GM12872 (cell line): ENCODE results near the gene MCC.

Experiments
- CTCF ChIP-seq: IDR thresholded peaks from 3 replicates; pipeline ENCODE4 v1.5.1; 2011; ENCODE audit warnings: low read depth, mild to moderate bottlenecking, low read length, moderate library complexity; ENCODE audit not compliant: insufficient read depth

Gene MCC

DNA sequence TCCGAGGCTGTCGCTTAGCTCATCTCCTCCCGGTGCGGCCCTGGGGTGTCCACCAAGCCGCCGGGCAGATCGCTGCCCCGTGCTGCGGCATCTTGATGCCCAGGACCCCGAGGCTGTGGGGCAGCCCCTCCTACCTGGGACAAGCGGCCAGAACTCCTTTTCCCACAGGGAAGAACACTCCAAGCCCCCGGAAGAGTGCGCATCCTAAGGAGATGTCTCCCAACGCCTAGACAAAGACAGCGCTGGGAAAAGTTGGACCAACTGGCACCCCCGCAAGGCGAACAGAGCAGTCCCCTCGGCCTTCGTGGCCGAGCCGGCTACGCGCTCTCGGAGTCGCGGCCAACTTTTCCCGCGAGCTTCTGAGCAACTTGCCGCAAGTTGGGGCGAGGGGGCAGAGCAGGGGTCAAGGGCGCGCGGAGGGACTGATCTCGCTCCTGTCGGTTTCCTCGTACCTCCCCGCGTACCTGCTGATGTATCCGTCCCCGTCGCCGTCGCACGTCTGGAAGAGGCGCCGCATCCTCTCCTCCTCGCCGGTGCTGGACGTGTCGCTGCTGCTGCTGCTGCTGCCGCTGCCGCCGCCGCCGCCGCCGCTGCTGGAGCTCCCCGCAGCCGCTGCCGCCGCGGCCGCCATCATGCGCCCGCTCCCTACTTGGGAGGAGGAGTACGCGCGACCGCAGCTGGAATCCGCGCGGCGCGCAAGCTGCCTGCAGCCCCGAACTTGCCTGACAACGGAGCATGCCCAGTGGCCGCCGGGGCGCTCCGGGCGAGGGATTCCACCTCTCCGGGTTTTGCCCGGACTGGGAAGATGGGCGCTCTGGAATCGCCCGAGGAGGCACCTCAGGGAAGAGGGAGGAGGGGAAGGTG is at the start of gene MCC:
Gene MCC (minus strand): TSS at position 673 of the 864 bp plus-strand sequence.
- TF ChIP-seq CTCF = no peak

DNA sequence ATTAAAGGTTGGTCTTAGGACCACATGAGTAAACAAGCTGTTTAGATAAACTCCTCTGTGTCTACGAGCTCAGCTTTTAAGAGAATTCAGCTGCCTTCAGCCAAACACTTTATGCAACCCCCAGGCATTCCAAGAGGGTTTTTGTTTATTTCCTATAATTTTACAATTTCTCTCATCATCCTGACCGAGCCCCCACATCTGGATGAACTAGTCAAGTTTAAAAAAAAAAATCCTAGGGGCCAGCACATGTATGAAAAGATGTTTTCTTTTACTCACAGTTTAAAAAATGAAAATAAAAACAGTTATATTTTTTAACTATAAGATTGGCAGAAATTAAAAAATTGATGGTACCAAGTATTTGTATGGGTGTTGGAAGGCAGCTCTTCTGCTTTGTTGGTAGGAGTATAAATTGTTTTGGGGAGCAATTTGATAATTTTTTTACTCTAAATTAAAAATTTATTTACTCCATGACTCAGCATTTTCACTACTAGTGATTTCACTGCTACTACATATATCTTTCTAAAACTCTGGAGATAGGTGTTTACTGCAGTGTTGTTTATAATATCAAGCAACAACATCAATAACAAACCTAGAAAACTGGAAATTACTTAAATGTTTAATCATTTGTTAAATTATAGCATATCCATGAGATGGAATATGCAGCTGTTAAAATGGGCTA is 43.4 kb upstream of the MCC start:
- no peak for TF ChIP-seq CTCF

- TF ChIP-seq CTCF = no peak
Measured at GRCh38 chr5:113527746-113528145, 39.5 kb upstream of the MCC start.

DNA sequence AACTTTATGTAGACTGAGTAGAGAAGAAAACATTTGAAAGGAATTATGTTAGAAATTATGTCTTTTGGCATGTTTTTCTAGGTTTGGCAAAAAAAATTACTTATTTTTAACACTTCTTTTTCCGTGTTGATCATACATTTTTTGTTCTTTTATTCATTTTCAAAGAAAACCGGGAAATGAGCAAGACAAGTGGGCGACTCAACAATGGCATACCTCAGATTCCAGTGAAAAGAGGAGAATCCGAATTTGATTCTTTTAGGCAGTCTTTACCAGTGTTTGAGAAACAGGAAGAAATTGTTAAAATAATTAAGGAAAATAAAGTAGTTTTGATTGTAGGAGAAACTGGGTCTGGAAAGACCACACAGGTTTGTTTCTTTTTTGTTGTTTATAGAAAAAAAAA is 38.2 kb upstream of the MCC start:
- TF ChIP-seq CTCF = no peak

DNA sequence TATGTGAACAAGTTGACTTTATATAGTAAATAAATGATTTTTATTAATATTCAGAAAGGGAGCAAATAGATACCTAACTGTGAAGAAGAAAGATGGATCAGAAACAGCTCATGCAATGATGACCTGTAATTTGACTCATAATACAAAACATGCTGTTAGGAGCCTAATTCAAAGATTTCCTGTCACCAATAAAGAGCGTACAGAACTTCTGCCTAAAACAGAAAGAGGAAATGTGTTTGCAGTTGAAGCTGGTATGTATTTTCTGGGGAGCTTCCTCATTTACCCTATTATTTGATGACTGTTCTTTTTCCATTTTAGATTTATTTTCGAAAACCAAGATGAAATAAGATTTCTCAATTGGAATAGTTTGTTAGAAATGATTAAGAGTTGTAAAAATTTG is 36.7 kb upstream of the MCC start:
- no peak for TF ChIP-seq CTCF

DNA sequence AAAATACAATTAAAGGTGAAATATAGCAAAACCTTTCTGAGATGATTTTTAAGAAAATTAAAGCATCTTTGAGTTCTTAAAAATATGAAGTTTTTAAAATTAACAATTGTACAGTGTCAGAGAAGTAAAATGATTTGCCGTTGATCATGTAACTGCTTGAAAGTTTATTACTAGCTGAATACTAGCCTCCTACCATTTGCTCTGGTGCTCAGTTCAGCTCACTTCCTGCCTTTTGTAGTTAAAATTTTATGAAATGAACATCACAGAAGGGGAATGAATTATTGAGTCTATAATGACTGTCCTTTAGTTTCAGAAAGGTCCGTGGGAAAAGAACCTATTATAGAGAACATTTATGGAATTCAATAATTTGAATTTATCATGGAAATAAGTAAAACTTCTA is 34.9 kb upstream of the MCC start:
- no peak for TF ChIP-seq CTCF

GRCh38 chr5:113520899-113521298 is 32.6 kb upstream of the MCC start:
- TF ChIP-seq CTCF = no peak
